Activated CD8-positive, alpha-beta memory T cell treated with anti-CD3 and anti-CD28 coated beads for 48 hours (primary cell): Measurements from ENCODE around the gene OTUB2.

Experiments used
- DNase-seq, 3 experiments: peaks; one replicate each; pipeline ENCODE4 v3.0.0-alpha.2; 2020; ENCODE audit warnings: low read depth in 2 of 3, low spot score in 2 of 3

Gene OTUB2

DNA sequence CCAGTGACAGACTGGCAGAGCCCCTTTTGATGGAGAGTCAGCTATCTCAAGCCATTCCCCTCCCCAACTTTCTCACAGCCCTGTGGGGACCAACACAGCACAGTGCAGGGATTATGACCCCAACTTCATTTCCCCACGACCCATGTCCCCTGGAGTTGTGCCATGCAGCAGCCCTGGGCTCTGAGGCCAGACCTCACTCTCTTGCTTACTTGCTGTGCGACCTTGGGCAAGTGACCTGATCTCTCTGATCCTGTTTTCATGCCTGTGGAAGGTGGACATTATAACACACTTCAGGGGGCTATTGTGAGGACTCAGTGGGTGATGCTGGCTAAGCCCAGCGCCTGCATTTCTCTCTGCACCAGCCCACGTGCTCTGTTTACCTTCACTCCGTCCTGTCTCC, 14.1 kb downstream of the OTUB2 start:
- DNase-seq: no peak

DNA sequence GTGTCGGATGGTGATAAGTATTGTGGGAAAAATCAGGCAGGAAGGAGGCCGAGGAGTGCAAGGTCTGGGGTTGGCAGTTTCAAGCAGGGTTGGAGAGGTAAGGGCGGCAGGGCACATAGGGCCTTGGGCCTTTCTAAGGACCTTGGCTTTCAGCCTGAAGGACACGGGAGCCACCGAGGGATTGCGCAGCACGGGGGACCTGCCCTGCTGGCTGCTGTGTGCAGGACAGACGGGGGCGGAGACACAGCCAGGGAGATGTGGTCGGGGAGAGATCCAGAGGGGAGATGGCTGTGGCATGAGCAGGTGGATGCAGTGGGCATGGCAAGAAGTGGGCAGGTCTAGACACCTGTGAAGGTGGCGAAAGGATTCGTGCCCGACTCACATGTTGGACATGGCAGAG, 14.7 kb downstream of the OTUB2 start:
- no peak for DNase-seq

DNA sequence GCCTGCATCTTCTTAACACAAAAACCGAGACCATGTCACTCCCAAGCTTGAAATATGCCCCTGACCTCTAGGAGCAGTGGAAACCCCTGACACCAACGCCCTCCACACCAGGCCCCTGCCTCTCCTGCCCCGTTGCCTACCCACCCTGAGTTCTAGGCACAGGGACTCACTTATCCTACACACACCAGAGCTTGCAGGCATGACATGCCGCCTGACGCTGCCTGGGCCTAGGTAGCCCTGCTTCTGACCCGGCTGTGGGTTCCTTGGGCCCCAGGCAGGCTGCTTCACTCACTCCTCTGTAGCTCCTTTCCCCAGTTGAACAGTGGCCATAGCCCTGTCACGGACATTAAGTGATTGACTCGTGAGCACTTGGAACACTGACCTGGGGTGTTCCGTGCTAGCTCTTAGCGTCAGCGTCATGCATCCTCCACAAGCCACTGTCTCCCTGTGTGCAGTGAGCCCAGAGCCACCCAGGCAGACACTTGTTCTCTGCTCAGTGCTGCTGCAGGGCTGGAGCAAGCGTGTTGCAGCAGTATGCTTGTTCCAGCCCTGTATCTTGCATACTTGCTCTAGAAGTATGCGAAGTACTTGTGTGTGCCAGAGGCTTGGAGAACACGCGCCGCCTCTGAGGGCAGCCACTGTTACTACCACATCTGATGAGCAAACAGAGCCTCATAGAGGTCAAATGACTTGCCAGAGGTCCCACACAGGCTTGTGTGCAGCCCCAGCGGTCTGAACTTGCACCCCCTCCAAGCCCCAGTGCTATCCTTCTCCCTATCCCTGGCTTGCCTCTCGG, 15.6 kb downstream of the OTUB2 start:
- DNase-seq: no peak

DNA sequence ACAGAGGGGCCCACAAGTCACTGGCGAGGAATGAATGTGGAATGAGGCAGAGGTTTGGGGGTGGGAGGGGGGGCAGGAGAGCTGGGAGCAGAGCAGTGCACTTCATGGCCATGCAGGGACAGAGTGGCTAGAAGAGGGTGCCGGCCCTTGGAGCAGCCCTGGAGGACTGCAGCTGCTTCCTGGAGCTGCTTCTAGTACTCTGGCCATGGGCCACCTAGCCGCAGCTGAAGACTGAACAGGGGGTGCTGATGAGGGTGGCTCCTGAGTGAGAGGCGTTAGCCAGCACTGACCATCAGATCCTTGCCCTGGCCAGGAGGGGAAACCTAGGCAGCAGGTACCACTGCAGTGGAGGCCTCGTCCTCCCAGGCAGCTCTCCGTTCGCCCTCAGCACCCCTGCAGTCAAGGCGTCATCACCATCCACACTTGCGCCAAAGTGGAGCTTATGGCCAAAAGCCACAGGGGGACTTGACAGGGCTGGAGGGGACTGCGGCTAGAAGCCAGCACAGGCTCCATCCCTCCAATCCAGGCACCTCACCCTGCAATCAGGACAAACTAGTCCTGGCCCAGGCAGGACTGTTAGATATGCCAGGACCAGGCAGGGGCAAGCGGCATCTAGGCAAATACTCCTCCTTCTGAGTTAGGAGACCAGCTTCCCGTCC, 16.4 kb downstream of the OTUB2 start:
- DNase-seq: no peak

DNA sequence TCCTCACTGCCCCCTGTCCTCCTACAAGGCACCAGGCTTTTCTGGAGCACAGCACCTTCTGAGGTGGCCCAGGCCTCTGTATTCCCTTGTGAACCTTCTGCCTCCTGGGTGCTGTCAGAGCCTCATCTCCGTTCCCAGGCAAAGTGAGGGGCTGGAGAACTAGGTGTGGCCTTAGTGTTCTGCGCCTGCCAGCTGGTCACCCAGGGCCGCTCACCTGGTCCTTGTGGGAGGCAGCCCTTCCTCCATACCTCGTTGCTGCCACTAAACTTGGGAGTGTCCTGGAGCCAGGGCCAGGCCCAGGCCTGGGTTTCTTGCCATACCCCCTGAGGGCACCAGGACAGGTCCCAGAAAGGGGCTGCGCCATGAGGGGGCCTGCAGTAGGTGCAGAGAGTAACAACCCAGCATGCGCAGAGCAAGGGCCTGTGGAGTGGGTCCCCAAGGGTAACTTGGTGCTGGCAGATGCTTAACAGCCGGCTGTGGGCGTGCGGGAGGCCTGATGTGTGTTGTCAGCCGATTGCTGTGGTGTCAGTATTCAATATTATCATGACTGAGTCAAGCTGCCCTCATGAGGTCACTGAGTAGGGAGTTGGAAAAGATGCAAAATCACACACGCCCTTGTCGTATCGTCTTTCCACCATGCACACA, 17.1 kb downstream of the OTUB2 start:
- DNase-seq: no peak

DNA sequence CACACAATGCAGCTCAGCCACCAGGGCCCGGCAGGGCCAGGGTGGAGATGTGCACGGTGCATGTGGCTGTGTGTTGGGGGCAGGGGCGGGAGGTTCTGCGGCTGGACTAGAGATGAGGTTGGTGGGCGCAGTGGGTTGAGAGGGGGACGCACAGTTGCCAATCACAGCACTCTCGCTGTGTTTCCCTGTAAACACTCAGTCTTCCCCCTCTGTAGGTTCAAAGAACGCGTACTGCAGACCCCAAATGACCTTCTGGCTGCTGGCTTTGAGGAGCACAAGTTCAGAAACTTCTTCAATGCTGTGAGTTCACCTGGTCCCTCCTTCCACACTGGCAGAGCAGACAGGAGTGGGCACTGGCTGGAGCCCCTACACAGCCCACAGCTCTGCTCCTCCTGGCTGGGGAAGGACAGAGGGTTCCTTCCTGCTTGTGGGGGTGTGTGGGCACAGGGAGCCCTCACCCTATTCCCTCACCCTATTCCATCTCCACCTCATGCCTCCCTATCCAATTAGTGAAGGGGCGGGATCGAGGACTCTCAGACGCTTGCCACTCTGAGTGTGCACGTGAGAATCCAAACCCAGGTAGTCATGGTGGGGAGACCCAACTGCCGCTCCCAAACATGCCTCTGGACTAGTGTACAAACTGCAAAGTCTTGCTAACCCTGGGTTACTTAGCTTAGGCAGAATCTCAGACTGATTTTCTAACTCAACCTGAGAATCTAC, 17.8 kb downstream of the OTUB2 start:
- DNase-seq: no peak

DNA sequence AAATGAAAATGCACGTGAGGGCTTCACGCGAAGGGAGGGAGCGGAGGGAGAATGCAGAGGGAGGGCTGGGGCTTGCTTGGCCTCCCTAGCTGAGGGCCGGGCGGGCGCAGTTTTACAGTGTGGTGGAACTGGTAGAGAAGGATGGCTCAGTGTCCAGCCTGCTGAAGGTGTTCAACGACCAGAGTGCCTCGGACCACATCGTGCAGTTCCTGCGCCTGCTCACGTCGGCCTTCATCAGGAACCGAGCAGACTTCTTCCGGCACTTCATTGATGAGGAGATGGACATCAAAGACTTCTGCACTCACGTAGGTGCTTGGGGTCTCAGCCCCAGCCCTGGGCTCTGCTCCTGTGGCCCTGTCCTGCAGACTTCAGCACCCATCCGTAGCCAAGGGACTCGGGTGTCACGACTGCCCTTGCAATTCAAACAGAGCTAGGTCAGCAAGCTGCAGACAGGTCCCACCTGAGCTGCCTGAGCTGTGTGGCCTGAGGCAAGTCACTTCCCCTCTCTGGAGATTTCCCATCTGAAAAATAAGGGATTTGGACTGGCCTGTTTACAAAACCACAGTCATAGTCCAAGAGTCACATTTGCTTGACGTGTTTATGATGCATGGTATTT, 18.4 kb downstream of the OTUB2 start:
- DNase-seq: no peak

DNA sequence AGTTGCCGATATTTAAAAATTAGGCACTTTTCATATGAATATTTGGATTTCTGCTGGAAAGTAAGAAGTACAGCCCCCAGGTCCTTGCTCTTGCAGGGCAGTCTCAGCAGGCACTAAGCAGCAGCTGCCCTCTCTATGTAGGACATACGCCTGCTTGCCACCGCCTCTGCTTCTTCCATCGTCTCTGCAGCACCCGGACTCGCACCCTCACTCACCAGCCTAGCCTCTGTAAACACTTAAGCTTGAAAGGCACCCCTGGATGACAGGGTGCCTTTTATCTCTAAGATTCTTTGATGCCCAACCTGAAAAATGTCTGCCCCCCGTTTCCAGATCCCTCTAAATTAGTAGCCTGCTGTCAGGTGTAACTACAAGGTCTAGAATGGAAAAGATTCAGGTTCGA, 19.0 kb downstream of the OTUB2 start:
- DNase-seq: no peak

DNA sequence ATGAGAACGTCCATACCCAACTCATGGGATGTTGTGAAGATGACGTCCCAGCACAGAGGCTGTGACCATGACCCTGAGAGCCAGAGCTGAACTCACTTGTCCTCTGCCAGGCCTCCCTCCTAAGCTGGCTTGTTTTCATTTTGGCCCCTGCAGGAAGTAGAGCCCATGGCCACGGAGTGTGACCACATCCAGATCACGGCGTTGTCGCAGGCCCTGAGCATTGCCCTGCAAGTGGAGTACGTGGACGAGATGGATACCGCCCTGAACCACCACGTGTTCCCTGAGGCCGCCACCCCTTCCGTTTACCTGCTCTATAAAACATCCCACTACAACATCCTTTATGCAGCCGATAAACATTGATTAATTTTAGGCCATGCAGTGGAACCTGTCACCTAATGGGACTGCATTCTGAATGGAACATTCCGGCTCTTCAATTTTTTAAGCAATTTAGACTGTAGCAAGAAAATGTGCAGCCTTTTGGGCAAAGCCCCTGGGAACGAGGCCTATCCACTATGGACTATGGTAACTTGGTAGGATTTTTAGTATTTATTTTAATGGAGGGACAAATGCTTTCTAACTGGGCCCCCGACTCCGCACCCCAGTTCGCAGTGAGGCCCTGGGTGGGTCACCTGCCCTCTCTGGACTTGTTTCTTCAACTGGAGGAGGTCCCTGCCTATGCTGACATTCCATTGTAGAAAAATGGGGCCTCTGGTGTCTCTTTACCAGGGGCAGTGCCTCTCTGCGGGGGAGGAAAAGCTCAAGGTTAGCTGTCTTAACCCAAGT, 19.6 kb downstream of the OTUB2 start:
- no peak for DNase-seq

DNA sequence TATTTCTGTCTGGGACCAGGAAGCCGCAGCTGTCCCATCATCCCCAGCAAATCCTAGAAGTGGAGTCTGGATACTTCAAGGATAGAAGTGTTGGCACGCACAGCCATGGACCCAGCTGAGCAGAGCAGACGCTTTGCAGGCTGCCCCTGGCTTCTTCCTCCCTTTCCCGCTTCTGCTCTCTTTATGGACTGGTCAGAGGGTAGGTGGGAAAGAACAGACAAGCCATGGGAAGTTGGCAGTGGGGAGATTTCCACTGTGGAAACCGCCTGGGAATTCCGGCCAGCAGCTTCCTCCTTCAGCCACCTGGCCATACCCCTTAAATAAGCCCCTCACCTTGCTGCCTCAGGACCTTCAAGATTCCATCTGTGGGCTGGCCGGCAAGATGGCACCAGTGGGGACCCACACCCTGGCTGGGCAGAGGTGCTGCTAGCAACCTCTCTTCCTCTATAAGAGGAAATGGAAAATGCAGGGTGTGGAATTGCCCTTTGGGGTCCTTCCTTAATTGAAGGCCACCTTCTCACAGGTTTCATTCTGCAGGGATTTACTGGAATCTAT, 20.6 kb downstream of the OTUB2 start:
- no peak for DNase-seq

DNA sequence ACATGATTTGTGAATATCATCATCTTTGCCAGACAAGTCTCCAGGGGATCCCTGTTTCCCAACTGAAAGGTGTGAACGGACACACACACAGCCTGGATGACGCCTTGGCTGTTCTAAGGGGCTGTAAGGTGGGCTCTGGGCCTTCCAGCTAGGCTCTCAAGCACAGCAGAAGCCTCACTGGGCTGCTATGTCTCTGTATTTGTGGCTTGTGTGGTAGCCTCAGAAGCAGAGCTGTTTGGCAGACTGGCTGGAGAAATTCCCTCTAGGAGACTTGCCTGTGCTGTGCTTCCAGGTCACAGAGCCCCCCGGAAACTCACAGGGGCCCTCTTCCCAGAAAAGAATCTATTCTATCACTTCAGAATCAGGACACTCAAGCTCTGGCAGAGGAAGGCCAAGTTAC, 21.4 kb downstream of the OTUB2 start:
- no peak for DNase-seq

DNA sequence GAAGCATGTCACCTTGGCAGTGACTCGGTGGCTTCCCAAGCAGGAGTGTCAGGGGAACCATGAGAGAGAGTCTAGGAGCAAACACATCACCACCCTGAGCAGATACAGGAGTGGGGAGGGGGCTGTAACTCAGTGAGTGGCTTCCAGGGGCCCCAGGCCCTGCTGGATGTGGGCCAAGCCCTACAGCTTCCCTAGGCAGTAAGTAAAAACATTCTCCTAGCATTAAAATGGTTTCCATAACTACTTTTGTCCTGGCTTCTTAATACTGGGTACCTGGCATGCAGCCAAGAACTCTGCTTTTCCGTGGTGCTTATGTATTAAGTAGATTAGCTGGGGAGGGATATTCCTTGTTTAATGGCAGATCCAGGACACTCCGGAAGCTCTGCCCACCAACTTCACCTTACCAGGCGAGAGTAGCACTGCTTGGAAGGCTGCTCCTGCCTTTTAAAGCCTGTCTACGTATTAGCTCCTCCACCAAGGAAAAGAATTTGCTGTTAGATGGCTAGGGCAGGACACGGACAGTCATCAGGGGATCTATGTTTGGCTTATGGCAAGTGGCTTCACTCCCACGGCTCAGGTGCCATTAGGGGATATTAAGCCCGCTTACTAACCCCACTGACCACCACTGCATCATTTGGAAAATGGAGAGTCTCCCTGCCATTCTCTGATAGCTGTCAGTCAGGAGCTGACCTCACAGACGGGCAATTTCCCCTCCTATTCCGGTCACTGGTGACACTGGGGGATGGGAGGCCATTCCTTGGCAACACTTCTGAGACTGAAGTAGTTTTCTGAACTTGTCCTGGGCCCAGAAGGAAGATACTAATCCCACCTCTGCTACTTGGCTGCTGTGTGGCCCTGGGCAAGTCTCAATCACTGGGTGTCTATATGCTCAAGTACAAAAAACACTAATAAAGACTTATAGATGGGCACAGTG, 22.8 kb downstream of the OTUB2 start:
- no peak for DNase-seq

DNA sequence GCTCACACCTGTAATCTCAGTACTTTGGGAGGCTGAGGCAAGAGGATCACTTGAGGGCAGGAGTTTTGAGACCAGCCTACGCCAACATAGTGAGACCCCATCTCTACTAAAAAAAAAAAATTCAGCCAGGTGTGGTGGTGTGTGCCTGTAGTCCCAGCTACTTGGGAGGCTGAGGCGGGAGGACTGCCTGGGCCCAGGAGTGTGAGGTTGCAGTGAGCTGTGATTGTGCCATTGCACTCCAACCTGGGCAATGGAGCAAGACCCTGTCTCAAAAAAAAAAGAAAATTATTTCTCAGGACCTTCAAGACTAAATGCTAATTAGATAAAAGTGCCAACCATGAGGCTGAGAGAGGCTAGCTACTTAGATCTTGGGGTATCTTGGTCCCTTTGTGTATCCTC, 23.5 kb downstream of the OTUB2 start:
- no peak for DNase-seq

DNA sequence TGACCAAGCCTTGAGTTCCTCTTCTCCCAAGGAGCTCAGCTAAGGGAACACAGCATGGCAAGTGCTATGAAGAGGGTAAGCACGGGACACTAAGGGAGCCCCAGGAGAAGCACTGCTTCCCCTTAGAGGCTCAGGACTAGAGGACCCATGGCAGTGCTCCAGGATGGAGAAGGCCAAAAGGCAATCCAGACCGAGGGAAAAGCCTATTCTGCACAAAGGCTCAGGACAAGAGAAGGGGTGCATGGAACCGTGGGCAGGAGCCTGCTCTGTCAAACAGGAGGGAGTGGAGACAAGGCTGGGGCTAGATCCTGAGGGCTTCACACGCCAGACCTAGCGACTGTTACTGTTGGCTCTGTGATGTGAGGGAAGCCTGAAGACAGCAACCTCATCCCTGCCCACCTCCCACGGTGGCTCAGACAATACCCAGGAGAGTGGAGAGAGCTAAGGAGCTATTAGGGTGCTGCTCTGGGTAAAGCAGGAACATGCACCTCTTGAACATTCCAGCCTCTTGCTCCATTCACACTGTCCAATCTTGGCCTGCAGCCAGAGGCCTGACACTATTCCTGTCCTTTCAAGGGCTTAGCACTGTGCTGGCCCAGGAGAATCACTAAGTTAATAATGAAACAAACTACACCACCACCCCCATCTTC, 24.2 kb downstream of the OTUB2 start:
- DNase-seq: no peak

DNA sequence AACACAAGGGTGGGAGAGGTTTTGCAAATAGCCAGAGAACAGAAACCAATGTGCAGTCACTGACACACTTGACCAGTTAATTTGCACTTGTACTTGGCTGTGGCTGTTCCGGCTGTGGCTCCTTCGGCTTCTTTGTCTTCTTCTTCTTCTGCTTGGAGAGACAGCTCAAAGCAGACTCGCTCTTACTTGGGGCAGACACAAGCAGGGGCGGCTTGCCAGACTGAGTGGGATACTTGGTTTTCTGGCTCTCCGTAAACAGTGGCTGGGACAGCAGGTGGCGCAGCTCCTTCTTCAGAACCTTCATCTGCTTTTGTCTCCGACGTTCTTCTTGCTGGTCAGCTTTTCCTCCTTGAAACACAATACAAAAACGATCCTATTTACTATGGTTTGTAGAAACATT, 25.0 kb downstream of the OTUB2 start:
- no peak for DNase-seq

DNA sequence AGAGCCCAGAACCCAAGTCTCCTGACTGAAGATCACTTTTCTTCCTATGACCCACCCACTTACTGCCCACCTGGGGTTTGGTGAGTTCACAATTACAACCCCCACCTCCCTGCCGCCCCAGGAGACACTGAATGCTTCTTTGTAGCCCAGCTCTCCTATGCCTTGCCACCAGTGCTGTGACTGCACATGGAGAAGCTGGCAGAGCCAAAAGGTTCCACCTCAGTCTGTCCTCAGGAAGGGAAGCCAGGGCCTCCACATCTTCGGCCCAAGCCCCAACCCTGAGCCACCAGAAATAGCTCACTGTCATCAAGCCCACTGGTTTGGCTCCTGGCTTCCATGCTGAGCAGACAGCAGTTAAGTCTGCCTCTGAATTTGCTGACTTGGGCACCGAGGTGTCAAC, 25.6 kb downstream of the OTUB2 start:
- no peak for DNase-seq

DNA sequence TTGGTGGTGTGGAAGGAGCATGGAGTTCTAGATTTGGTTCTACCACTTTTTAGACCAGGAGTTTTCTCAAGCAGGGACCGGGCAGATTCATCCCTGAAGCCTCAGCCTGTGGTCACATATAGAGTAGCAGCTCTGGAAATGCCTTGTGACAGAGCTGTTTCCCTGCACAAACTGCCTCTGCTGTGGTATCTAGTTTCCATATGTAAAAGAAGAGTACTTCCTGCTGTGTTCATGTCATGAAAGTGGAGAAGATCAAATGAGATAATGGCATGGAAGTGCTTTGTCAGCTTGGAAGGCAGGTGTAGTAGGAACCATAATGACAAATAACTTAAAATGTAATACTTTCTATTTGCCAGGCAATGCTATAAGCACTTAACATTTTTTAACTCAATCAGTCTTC, 26.1 kb downstream of the OTUB2 start:
- DNase-seq: no peak

DNA sequence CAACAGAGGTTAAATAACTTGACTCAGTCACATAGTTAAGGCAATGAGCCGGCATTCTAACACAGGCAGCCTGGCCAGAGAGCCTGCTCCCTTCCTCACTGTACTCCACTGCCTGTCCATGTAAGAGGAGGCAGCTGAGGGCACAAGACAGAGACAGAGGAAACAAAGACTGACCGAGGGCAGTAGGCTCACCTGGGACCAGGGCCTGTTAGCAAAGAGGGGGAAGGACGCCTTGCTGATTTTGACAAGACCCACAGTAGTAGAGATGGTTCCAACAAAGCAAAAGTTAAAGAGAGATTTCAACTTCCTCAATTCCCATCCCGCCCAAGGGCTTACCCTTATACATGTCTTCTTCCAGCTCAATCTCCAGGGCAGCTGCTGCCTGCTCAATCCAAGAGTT, 26.5 kb downstream of the OTUB2 start:
- no peak for DNase-seq

DNA sequence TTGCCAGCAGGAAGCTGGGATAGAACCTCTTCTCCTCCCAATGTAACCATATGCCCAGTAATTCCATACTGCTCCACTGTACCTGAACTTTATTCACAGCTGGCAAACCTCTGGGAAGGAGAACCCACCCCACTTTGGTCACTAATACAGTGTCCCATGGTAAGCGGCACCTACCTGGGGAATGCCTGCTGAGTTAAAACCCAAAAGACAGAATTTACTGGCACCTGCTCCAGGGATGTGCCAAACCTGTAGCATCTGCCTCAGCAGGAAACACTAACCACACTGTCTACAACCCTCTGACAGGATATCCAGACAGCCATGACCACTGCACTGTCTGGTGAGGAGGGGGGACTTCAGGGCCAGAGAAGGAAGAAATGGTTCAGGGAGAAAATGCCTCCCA, 28.3 kb downstream of the OTUB2 start:
- DNase-seq: no peak
